GM19023 (cell line): Measurements from ENCODE around the gene ADISSP.

Experiments used
- ATAC-seq: cut with Tn5 transposase; IDR thresholded peaks from one replicate; pipeline ENCODE4 v1.9.1; 2021; ENCODE audit warnings: mild to moderate bottlenecking, moderate library complexity; ENCODE audit not compliant: unreplicated experiment

The ADISSP gene

GRCh38 chr20:3767427-3768341, at the start of gene ADISSP:
ADISSP (minus strand) TSS chr20:3767753; CDS start chr20:3760100, 7,653 bp downstream.
- ATAC-seq: peak; percentile 92

DNA sequence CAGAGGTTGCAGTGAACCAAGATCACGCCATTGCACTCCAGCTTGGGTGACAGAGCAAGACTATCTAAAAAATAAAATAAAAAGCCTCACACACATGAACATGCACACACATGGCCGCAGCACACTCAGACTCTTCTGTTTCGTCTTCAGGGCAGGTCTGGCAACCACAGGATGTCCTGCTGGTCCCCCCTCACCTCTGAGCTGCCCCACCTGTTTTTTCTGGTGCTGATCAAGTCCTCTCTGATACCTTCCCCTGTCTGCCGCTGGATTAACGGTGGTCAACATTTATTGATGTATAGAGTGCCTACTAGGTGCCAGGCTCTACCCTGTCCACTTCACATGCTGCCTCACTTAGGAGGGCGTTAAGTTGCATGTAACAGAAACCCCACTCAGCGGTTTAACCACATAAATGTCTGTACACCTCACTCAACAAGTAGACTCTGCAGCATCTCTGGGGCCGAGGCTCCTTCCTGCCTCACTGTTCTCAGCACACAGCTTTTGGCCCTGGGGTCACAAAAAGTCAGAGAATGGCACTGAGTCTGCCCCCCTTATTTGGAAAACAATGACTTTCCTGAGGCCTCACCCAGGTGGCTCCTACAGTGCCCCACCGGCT, 48.3 kb upstream of the ADISSP start:
- ATAC-seq: no peak

- no peak for ATAC-seq
These were observed 47.5 kb upstream of the ADISSP start for GRCh38 chr20:3814928-3815495.

GRCh38 chr20:3813848-3814581, 46.5 kb upstream of the ADISSP start:
- ATAC-seq: no peak

DNA sequence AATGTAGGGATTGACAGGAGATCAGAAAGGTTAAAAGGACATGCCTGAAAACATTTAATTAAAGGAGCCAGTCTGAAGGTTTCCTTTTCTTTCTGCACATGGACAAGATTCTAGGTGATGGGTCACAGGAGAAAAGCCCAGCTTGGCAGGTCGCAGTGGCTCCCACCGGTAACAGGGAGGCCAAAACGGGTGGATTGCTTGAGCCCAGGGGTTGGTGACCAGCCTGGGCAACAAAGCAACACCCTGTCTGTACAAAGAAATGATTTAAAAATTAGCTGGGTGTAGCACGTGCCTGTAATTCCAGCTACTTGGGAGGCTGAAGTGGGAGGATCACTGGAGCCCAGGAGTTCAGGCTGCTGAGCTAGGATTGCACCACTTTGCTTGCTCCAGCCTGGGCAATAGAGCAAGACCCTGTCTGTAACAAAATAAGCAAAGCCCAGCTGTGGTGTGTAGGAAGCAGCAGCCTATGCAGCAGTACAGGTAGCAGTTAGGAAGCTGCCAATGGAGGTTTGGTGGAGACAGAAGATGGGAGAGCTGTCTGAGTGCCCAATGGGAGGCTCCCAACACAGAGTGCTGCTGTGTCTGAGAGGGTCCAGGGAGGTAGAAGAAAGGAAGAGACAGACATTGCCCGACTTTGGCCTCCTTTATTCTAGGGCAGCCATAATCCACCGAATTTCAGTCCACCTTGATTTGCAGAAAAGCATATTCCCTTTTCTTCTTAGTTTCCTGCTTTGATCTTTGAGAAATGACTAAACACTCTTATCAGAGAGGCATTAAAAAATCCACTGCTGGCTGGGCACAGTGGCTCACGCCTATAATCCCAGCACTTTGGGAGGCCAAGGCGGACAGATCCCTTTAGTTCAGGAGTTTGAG, 45.7 kb upstream of the ADISSP start:
- ATAC-seq: no peak

DNA sequence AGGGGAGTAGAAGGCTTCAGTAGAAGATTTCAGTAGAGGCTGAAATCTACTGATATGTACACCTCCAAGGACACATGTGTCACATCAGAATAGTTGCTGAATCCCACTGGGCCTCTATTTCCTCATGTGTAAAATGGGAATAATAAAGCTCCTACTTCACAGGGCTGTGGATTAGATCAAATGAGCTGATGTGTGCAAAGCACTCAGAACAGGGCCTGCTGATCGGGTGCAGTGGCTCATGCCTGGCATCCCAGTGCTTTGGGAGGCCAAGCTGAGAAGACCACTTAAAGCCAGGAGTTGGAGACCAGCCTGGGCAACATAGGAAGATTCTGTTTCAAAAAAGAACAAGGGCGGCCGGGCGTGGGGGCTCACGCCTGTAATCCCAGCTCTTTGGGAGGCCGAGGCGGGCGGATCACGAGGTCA, 44.7 kb upstream of the ADISSP start:
- no peak for ATAC-seq

DNA sequence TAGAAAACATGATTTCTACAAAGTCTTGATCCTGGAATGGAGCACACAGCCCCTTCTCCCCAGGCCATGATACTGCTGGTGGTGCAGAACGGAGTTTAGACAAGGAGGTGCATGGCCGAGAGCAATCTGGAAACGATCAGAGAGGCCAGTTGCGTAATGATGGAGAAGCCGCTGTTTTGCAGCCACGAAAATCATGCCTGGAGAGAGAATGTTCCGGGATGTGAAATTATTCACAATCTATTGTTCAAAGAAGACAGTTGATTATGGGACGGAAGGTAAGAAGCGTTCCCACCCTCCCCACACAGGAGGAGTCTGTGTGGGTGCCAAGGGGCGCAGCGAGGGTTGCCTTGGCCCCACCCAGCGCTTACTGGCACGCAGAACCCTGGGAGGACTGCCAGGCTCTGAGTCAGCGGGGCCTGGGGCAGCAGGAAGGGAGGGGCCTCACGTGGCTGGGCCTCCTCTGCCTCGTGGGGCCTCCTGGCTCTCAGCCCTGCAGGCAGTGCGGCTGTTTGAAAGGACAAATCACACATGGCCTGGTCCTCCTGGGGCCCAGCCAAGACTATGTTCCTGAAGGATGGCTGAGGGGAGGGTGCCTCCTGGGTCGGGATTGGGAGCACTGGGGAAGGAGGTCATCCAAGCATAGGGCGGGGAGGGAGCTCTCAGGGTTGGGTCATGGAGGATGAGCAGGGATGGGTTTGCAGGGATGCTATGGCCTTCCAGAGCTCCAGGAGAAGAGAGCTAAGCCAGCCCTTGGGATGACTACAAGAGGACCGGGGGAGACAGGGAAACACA, 44.1 kb upstream of the ADISSP start:
- no peak for ATAC-seq

DNA sequence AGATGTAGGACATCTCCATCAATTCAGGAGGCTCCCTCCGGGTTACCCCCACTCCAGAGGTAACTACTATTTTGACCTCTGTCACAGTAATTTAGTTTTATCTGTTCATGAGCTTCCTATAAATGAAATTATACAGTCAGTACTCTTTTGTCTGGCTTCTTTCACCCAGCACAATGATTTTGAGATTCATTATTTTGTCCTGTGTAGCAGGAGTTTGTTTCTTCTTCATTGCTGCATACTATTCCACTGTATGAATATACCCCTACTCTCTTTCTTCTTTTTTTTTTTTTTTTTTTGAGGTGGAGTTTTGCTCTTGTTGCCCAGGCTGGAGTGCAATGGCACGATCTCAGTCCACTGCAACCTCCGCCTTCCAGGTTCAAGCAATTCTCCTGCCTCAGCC, 41.0 kb upstream of the ADISSP start:
- no peak for ATAC-seq

DNA sequence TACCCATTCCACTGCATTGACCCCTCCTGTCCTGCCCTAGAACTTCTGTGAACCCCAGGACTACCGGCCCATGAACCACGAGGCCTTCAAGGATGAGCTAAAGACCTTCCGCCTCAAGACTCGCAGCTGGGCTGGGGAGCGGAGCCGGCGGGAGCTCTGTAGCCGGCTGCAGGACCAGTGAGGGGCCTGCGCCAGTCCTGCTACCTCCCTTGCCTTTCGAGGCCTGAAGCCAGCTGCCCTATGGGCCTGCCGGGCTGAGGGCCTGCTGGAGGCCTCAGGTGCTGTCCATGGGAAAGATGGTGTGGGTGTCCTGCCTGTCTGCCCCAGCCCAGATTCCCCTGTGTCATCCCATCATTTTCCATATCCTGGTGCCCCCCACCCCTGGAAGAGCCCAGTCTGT, 37.2 kb upstream of the ADISSP start:
- no peak for ATAC-seq

GRCh38 chr20:3804254-3804751, 36.8 kb upstream of the ADISSP start:
- no peak for ATAC-seq

DNA sequence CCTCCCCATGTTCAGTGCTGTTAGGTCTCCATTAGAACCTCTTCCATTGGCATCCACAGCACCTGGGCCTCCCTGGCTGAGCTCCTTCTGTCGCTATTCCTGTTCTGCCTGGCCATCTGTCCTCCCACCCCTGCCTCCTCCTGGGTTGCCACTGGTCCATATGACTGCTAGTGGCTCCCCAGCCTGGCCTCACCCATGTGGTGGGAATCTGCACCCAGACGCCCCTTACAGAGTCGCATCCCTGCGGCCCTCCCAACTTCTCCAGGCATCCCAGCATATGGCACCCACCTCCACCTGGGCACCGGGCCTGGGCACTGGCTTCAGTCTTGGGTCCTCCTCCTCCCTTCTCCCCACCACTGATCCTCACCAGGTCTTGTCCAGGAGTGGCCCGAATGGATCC, 36.3 kb upstream of the ADISSP start:
- no peak for ATAC-seq

DNA sequence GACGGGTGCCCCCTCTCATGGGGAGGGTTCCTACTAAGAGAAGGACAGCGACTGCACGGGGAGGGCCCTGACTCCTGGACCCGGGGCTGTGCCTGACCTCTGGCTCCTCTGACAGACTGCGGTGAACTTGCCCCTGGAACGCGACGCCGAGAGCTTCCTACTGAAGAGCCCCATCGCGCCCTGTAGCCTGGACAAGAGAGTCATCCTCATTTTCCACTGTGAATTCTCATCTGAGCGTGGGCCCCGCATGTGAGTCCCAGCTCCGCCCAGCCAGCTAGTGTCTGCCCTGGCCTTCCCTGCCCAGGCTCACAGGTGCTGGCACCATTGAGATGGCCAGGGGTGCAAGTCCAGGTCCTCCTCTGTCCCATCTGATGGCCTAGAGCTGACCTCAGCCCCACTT, 35.7 kb upstream of the ADISSP start:
- no peak for ATAC-seq

DNA sequence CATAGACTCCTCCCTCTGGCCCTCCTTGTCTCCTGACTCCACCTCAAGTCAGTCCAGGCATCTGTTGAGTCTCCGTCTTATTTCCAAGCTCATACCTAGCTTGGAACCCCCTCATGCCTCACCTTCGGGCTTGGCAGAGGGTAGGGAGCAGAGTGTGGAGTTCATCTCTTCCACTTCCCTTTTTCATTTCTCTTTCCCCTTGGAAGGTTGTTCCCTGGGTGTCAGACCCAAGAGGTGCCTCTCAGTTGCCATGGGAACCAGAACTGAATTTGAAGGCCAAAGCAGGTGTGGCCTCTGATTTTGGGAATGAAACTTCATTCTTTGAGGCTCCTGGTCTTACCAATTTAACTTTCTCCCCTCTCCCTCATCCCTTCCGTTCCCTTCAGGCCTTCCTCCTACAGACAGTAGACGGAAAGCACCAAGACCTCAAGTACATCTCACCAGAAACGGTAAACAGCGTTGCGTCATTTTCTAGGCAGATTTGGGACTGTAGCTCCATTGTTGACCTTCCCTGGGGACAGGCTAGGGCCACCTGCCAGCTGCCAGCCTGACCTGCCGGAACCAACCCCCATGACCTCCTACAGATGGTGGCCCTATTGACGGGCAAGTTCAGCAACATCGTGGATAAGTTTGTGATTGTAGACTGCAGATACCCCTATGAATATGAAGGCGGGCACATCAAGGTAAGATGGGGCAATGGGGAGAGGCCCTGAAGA, 35.1 kb upstream of the ADISSP start:
- no peak for ATAC-seq

DNA sequence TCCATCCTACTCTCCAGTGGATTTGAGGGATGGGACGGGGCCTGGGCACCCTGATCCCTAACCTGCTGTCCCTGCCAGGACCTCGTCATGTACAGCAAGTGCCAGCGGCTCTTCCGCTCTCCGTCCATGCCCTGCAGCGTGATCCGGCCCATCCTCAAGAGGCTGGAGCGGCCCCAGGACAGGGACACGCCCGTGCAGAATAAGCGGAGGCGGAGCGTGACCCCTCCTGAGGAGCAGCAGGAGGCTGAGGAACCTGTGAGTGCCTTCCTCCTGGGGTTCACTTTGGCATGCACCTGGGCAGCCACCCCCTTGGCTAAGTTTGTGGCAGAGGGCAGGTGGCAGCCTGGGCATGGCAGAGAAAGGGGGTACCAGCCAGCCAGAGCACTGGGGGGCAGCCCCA, 34.3 kb upstream of the ADISSP start:
- no peak for ATAC-seq

DNA sequence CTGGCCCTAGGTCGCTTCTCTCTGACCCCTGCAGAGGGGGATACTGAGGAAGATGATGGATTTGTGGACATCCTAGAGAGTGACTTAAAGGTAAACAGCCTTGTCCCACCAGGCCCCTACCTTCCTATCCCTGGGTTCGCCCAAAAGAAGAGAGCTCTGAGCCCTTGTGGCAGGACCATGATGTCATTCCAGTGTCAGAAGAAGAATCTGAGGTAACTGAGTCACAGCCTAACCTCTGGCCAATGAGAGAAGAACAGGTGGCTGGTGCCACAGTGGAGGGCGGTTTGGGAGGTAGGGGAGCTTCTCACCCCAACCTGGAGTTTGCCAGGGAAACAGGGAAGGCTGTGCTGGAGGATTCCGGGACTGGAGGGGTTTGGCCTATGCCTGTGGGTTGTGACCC, 33.7 kb upstream of the ADISSP start:
- no peak for ATAC-seq

- ATAC-seq: no peak
These were observed 33.3 kb upstream of the ADISSP start for GRCh38 chr20:3800878-3801260.

- ATAC-seq: no peak
These were observed 32.8 kb upstream of the ADISSP start for GRCh38 chr20:3800256-3800877.

DNA sequence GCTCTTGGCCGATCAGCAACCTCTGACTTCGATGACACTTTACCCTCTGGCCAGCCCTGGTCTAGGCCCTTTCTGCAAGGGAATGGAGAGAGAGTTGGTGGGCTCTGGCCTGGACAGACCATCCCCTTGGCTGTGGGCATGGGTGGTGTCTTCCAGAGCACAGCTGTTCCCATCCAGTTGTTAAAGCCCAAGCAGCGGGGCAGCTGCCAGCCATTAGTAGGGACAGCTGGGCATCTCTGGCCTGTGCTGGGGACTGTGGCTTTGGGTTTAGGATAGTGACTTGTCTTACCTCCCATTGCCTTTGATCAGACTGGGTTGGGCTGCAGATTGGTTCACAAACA, 31.3 kb upstream of the ADISSP start:
- ATAC-seq: no peak
